Gastrocnemius medialis (tissue), 4 donors: ENCODE data around the gene APOBEC3B.

Source experiments
- CTCF ChIP-seq, 5 experiments: fragments of 450-650 bp in 3 of 5; fragments of 200-600 bp in 2 of 5; sonication (generic) in 2 of 5; IDR thresholded peaks in 4 of 5; conservative IDR thresholded peaks in 1 of 5; 1 replicate in 4 of 5; 2 replicates in 1 of 5; pipeline ENCODE4 v1.5.1; 2016 to 2019; ENCODE audit warnings: antibody characterized with exemption in 5 of 5, mild to moderate bottlenecking in 3 of 5, moderate library complexity in 3 of 5
- POLR2A ChIP-seq, 2 donors: fragments of 450-650 bp; IDR thresholded peaks; one replicate each; pipeline ENCODE4 v1.6.1; 2017; ENCODE audit warnings: antibody characterized with exemption in 2 of 2, mild to moderate bottlenecking in 2 of 2, moderate library complexity in 2 of 2

GRCh38 chr22:39041908-39042307 is 59.8 kb downstream of the APOBEC3B start:
- TF ChIP-seq CTCF (IDR thresholded peaks at IDR 0.05 in 4 of 5, conservative IDR thresholded peaks at IDR 0.05 in 1 of 5) (no peak), POLR2A (IDR thresholded peaks at IDR 0.05) (no peak)
